GM21381 (cell line): ENCODE results near the gene OTOS.

Experiments used
- ATAC-seq: cut with Tn5 transposase; IDR thresholded peaks from one replicate; pipeline ENCODE4 v1.9.1; 2021; ENCODE audit warnings: mild to moderate bottlenecking, moderate library complexity; ENCODE audit not compliant: unreplicated experiment

Gene OTOS

DNA sequence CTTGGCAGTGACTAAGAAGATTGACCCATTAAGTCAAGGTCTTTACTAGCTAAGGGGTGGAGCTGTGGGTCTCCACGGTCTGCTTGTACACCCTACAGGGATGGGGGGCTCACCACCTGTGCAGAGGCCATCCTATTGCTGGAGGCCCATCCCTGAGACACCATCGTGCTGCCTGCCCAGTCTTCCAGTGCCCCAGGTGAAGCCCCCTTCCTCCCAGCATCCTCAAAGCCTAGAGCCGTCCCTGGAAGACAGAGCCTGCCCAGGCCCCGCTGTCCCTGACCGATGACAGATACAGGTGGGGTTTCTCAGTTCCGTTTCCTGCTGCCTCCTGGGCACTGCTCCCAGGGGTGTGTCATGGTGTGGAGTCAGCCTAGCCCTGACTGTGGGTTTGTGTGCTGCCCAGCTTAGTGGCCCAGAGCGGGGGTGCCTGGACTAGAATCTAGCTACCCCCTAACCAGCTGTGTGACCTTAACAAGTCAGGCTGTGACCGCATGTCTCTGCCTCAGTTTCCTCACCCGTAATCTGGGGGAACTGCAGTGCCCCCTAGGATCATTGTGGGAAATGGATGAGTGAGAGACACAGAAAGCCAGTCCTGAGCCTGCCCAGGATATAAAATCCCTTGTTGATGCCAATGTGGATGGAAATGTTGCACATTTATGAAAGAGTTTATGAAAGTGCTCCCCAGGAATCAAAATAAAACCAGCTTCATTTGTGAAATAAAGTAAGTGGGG is 2.0 kb downstream of the OTOS start:
- no peak for ATAC-seq

GRCh38 chr2:240137596-240138253 is 2.7 kb downstream of the OTOS start:
- no peak for ATAC-seq

DNA sequence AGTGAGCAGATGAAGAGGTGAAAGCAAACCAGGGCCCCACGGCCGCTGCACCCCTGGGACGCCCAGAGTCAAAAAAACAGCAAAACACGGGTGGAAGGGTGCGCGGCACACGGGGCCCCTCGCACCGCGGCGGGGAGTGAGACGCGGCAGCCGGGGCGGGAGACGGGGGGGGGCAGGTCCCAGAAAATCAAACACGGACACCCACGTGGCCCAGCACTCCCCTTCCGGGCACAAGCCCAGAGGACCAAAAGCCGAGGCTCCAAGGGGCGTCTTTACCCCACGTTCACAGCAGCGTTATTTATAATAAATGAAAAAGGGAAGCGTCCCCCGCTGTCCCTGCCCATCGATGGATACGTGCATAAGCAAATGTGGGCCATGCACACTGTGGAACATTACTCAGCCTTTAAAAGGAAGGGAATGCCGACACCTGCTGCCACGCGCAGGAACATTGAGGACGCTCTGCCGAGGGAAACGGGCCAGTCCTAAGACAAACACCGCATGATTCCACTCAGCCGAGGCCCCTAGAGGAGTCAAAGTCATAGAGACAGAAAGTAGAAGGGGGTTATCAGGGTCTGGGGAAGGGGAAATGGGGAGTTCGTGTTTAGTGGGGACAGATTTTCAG is 3.7 kb downstream of the OTOS start:
- peak; percentile 23 for ATAC-seq

- peak; percentile 90 for ATAC-seq
Measured at GRCh38 chr2:240136013-240136670, 4.3 kb downstream of the OTOS start, which contains the start of gene COPS9. TSS of gene COPS9 (minus strand) at chr2:240136305. CDS start at chr2:240136284, 21 bp downstream.

GRCh38 chr2:240135706-240136012 is 4.8 kb downstream of the OTOS start:
- peak; percentile 22 for ATAC-seq

DNA sequence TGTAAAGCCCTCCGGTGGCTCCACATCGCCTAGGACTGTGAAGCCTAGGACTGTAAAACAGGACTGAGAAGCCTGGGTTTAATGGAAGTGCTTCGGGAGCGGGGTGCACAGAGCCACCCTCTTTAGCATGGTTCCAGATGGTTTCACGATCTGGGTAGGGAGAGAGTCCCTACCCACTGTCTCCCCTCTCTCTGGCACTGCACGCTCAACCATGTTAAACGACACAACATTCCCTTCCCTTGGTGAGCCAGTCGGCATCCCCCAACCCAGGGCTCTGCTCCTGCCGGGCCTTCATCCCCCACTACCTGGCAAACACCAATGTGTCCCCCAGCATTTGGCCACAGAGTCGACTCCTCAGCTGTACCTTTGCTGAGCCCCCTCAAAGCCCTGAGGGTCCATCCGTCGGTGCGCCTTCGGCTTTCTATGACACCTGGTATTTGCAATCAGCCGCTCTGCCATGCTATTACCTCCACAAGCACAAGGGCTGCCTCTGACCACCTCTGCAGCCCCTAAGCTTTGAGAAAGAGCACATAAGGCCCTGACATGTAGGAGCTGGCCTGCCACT is 5.4 kb downstream of the OTOS start:
- ATAC-seq = no peak

DNA sequence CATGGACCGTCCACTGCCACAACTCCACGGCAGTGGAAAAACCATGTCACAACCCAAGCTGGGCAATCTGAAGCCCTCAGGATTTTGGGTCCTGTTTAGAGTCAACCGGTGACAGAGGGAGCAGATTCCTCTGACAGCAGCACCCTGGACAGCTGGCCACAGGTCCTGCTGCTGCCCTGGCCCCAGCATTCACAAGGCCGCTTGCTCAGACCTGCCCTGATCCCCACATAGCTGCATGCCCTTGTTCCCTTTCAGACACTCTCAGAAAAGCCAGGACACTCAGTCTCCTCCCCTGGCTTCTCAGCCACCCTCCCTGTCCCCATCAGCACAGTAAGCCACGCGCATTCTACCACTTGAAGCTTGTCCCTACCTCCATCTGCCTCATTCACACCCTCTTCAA is 6.0 kb downstream of the OTOS start:
- ATAC-seq = no peak

- no peak for ATAC-seq
Measured at GRCh38 chr2:240133401-240133800, 7.1 kb downstream of the OTOS start.

- no peak for ATAC-seq
Measured at GRCh38 chr2:240132651-240132980, 7.8 kb downstream of the OTOS start.

- ATAC-seq = no peak
Measured at GRCh38 chr2:240131941-240132650, 8.4 kb downstream of the OTOS start.

GRCh38 chr2:240131296-240131695 is 9.2 kb downstream of the OTOS start:
- ATAC-seq = no peak

GRCh38 chr2:240130393-240131195 is 9.9 kb downstream of the OTOS start:
- no peak for ATAC-seq

DNA sequence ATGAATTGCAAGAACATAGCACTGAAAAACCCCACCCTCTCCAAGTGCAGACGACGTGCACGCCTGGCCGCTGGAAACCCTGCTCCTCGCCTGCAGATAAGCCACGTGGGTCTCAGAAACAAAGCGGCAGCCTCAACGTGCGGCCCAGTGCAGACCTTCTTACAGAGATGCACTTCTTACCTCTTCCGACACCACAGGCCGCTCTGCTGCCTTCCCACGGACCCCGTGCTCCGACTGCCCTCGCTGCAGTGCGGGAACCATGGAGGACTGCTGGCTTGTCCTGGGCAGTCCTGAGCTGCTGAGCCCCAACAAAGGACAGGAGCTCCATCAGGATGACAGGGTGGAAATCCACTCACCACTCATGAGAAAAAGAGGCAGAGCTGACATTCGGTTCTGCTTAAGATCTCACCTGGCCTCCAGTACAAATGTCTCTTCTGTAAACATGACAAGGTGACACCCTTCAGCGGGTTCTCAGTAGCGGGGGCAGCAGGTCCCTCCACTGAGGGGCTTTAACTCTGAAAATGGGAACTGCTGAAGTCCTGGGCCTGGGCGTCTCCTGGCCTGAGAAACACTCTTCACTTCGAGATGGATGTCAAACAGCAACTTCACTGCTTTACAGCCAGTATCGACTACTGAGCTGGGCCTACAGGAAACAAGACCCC is 10.6 kb downstream of the OTOS start:
- no peak for ATAC-seq

GRCh38 chr2:240129311-240129710 is 11.1 kb downstream of the OTOS start:
- ATAC-seq = no peak

DNA sequence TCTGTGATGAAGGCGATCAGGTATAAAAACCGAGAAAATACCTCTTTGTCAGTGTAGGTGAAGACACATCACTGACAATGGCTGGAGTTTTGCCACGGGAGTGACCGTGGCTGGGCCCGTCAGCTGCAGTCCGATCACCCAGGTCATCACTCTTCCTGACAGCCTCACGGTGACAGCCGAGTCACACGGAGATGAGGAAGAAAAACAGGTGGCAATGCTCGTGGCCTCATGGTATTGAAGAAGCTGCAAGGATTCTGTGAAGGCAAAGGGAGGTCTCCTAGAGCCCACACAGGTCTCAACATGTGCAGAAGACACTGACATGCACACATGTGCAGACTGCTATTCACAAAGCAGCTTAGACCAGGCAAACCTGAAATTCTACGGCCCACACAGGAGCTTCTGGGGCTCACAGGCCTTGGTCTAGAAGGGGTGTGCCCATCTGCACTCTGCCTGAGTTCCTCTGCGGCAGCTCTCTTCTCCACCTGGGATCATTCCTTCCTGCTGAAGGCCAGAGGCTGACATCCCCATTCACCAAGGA is 11.8 kb downstream of the OTOS start:
- ATAC-seq = no peak

DNA sequence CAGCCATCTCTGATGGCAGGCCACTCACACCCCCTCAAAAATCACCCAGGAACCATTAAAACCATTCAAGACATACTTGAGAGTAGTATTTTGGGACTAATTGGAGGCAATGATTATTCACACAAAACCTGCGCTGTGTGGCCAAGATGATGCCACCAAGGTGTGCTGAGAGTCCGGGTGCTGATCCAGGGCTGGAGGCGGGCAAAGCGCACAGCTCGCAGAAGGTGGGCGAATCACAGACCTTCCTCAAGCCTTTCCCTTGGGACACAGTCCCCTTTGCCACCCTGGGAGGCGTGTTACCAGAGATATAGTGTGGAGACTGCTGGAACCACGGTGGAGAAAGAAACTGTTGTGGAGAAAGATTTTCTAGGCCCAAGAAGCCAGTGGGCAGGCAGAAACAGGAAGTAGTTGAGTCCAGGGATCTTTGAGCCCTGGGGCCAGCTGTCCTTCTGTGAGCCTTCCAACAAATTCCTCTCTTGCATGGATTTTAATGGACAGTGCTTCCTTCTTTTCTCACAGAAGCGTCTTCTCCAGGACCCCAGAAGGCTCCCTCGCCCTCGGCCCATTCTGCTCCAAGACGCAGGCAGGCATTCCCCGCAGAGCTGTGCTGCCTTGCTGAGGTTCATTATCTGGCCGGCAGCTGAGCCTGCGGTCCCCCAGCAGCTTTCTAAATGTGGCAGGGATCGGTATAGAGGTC is 12.4 kb downstream of the OTOS start:
- ATAC-seq = no peak

DNA sequence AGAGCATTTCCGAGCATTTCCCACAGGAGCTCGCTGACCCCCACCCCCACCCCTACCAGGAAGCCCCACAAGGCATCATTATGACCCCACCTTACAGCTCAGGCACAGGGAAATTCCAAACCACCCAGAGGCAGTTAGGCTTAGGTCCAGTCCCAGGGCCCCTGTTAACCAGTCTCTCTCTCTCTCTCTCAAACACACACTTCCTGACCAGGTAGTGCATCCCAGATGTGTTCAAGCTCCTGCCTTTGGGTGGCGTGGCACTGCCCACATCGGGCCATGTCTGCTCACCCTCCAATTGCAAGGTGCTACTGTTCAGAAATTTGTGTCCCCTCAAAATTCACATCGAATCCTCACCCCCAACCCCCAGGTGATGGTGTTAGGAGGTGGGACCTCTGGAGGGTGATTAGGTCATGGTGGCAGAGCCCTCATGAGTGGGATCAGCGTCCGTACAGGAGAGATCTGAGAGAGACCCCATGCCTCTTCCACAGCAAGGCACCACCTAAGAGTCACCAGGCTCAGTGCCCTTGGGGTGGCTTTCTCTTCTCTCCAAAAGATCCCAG is 13.2 kb downstream of the OTOS start:
- ATAC-seq = no peak

DNA sequence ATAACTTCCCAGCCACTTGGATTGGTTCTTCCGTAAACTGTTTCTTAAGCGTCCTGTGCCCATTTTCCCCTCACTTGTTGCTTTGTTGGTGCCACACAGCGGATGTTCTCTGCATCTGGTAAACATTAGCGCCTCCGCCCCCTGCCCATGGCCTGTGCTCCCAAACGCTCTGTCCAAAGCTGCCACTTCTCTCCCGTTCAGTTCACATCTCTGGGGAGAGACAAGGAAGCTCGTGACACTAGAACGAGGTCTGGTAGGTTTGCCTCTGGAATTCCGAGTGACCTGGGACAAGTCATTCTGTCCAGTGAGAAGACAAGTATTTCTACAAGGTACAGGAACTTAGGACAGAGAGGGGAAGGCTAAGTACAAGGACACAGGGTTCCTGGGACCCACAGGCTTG is 13.7 kb downstream of the OTOS start:
- no peak for ATAC-seq
